ENCODE measurements around the gene STK17A.

STK17A gene

GRCh38 chr7:43553999-43554398 lies 28.9 kb upstream of the STK17A start:
- CTCF ChIA-PET: interaction anchor here (0.7 to 2.3 kb wide), 2 partner anchors 29 to 99 kb away, joined by 4 to 11 read pairs; partner anchors contain the start of gene STK17A

GRCh38 chr7:43554423-43554822 lies 28.5 kb upstream of the STK17A start:
- ChIA-PET CTCF (interaction anchor here (2.3 kb wide), 1 partner anchor 28 kb away, joined by 11 read pairs; the partner anchor contains the start of gene STK17A), POLR2A (no interaction called here)
- no peak for TF ChIP-seq ZNF354C (tag by site-specific recombination; IDR thresholded peaks at IDR 0.05; ENCODE audit: borderline replicate concordance, low read depth)
- no peak for TF ChIP-seq ZNF362 (tag by site-specific recombination; IDR thresholded peaks at IDR 0.05)
- no peak for TF ChIP-seq ZNF114 (tag by site-specific recombination; IDR thresholded peaks at IDR 0.05)
- TF ChIP-seq ZBTB11 (tag by site-specific recombination; conservative IDR thresholded peaks at IDR 0.05; ENCODE audit: low read depth): no peak
- Histone ChIP-seq H3K27ac (ENCODE audit: extremely low read depth, low read depth, low read length) (no peak overlapping the region), H3K9me3 (ENCODE audit: control insufficient read depth, insufficient read depth, low read depth, low read length) (no peaks in the 10 kb centered on the region), H3K4me1 (ENCODE audit: control insufficient read depth, insufficient read depth, low read length) (no peaks in the 10 kb centered on the region), H3K36me3 (ENCODE audit: control insufficient read depth in 2 of 2, insufficient read depth in 1 of 2, low read length in 2 of 2) (no peaks in the 10 kb centered on the region), H3K4me3 (ENCODE audit: low read depth, low read length) (no peak overlapping the region)

More at GRCh38 chr7:43553999-43554398, 28.9 kb upstream of the STK17A start:
- POLR2A ChIA-PET: no interaction called here
- H3K36me3 ChIP-seq (ENCODE audit: control insufficient read depth in 2 of 2, insufficient read depth in 1 of 2, low read length in 2 of 2): no peaks in the 10 kb centered on the region
- H3K4me1 ChIP-seq (ENCODE audit: control insufficient read depth, insufficient read depth, low read length): no peaks in the 10 kb centered on the region
- no peak overlapping the region for H3K4me3 ChIP-seq (ENCODE audit: low read depth, low read length)
- H3K27ac ChIP-seq (ENCODE audit: extremely low read depth, low read depth, low read length): no peak overlapping the region
- no peaks in the 10 kb centered on the region for H3K9me3 ChIP-seq (ENCODE audit: control insufficient read depth, insufficient read depth, low read depth, low read length)
- no peak for TF ChIP-seq SETDB1 (IDR thresholded peaks at IDR 0.05; ENCODE audit: insufficient read length, low read length)
- no peak for TF ChIP-seq ZNF473 (tag by site-specific recombination; IDR thresholded peaks at IDR 0.05)
- no peak for TF ChIP-seq ZNF324 (tag by site-specific recombination; IDR thresholded peaks at IDR 0.05)
- no peak for TF ChIP-seq ZNF335 (tag by site-specific recombination; conservative IDR thresholded peaks at IDR 0.05)
- no peak for TF ChIP-seq GFI1B (tag by site-specific recombination; IDR thresholded peaks at IDR 0.05)
- TF ChIP-seq ZNF398 (tag by site-specific recombination; IDR thresholded peaks at IDR 0.05): no peak
- TF ChIP-seq ZNF548 (tag by site-specific recombination; IDR thresholded peaks at IDR 0.05): no peak
- no peak for TF ChIP-seq ZNF560 (tag by site-specific recombination; IDR thresholded peaks at IDR 0.05; ENCODE audit: borderline replicate concordance)
- TF ChIP-seq TCF7L2 (IDR thresholded peaks at IDR 0.05; ENCODE audit: borderline replicate concordance, low read depth, low read length): no peak
- no peak for TF ChIP-seq ZNF138 (tag by site-specific recombination; IDR thresholded peaks at IDR 0.05; ENCODE audit: borderline replicate concordance)
- TF ChIP-seq ZNF768 (tag by site-specific recombination; IDR thresholded peaks at IDR 0.05): no peak
- no peak for TF ChIP-seq REST (tag by site-specific recombination; IDR thresholded peaks at IDR 0.05)
- TF ChIP-seq BCL11A (tag by site-specific recombination; IDR thresholded peaks at IDR 0.05; ENCODE audit: low read depth): no peak
- TF ChIP-seq REPIN1 (tag by site-specific recombination; IDR thresholded peaks at IDR 0.05; ENCODE audit: low read depth): no peak
- no peak for TF ChIP-seq ZNF121 (tag by site-specific recombination; IDR thresholded peaks at IDR 0.05)
